Limb (tissue), 2 donors: ENCODE data around the gene RBP4.
A peak's percentile ranks its signal among the peaks of the same experiment; 100 is the strongest.
"Not testable (repeated sequence)": the region's sequence is repeated elsewhere in the genome, so short reads cannot be mapped to it uniquely, and the experiment has no call there.

Source experiments
- DNase-seq, 2 donors: peaks; one replicate each; pipeline ENCODE4 v3.0.0-alpha.2; 2016; ENCODE audit errors: extremely low spot score in 2 of 2

Gene RBP4

GRCh38 chr10:93567277-93568104 is 33.5 kb downstream of the RBP4 start:
- DNase-seq, result no peak

GRCh38 chr10:93566435-93567276 is 34.4 kb downstream of the RBP4 start, which contains the start of gene FFAR4:
TSS of gene FFAR4 (plus strand) at chr10:93566665. CDS start at chr10:93566721, 56 bp downstream.
- DNase-seq, result no peak

GRCh38 chr10:93565446-93565845 is 35.6 kb downstream of the RBP4 start:
- no peak for DNase-seq

- no peak for DNase-seq
These were observed 40.5 kb downstream of the RBP4 start for GRCh38 chr10:93560541-93560940.

- DNase-seq, result no peak
These were observed 41.5 kb downstream of the RBP4 start for GRCh38 chr10:93559490-93559889.

GRCh38 chr10:93554760-93555432 is 46.1 kb downstream of the RBP4 start:
- peak; percentile 30 to 72 for DNase-seq

GRCh38 chr10:93554316-93554663 is 46.7 kb downstream of the RBP4 start:
- no peak for DNase-seq

DNA sequence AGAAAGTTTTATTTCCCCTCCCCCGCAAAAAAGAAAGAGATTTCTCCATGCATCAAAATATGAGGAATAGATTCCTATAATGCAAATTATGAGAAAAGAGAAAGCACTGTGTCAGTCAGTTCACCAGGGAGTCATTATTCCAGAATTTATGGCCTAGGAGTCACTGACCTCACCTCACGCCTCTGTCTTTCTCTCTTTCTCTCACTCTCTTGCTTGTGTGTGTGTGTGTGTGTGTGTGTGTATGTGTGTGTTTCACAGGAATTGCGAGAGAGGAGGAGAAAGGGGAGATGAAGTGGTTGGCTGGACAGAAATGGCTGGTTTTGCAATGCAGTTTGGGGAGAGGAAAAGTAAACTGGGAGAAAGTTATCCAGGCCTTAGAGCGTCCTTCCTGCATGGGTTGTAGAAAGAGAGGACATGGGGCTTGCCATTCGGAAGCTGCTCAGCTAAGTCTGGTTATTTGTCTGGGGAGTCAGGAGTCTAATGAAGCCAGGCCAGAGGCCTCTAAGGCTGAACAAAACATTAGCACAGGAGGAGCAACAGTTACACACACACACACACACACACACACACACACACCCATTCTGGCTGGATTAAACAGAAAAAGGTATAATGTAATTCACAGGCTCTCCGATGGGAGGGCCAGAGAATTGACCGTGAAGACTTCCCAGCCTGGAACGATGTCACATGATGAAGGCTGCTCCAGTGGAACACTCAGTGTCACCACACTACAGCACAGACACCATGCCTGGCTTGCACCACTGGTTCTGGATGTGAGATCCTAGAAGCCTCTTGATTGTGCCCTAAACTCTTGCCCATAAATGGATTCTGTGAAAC is 47.3 kb downstream of the RBP4 start:
- DNase-seq, result no peak

DNA sequence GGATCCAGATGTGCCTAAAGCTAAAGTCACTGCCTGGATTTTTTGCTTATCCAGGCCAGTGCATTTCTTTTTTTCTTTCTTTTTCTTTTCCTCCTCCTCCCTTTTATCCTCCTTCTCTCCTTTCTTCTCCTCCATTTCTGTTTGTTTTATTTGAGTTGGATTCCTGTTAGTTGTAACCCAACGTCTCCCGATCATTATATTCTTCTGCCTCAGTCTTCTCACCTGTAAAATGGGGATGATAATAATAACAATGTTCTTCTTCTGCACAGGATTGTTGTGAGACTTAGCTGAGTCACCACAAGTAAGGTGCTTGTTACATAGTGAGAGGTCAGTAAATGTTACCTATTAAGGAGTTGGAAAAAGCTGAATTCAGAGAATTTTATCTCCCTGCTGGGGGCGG is 48.3 kb downstream of the RBP4 start:
- no peak for DNase-seq

DNA sequence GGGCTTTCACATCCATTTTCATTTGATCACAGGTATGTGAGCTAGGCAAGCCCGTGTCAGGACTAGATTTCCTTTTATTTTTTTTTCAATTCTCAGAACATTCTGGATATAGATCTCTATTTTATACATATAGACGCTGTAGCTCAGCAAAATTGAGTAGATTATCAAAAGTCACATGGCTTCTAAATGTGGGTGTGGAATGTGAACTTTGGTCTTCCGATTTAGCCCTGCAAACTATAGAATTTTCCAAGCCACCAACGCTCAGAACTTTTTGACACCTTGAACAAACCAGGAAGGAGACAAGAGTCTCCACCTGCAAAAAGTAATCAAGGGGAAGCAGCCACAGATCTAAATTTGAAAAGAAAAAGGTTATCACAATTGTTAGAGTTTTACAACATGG is 50.4 kb downstream of the RBP4 start:
- DNase-seq, result no peak

- DNase-seq, result no peak
These were observed 52.5 kb downstream of the RBP4 start for GRCh38 chr10:93548376-93549071.

DNA sequence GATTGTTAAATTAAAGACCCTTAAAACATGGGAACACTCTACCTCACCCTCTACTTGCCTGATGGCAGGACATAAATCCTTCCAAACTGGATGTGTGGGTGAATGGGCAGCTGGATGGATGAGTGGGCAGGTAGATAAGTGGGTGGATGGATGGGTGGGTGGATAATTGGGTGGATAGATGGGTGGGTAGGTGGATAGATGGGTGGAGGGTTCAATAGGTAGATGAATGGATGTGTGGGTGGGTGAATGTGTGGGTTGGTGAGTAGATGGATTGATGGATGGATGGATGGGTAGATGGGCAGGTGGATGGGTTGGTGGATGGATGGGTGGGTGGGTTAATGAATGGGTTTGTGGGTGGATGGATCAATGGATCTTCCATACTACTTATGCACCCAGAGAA is 53.5 kb downstream of the RBP4 start:
- no peak for DNase-seq

- not testable (repeated sequence) for DNase-seq
These were observed 54.0 kb downstream of the RBP4 start for GRCh38 chr10:93546995-93547394.

GRCh38 chr10:93542358-93542791 is 58.7 kb downstream of the RBP4 start:
- DNase-seq, result peak; percentile 74 to 75
